Gastrocnemius medialis (tissue), 4 donors: ENCODE results near the gene ALDH2. TPM values are rescaled to one million over a fixed set of nuclear protein-coding genes. Genes with fewer than 3 reads are reported as not detected.
"Not testable (repeated sequence)": the region's sequence is repeated elsewhere in the genome, so short reads cannot be mapped to it uniquely, and the experiment has no call there.

Experiments
- ATAC-seq, 2 donors: fragments of 150-250 bp; one replicate each; pipeline ENCODE4 v1.9.1; 2016
- DNase-seq, 2 donors: peaks; one replicate each; pipeline ENCODE4 v3.0.0-alpha.2; 2019
- H3K27ac ChIP-seq, 4 donors: fragments of 200-600 bp; sonication (generic); 1 replicate in 1 of 4; 2 replicates in 3 of 4; pipeline ENCODE4 v1.5.1; 2016 to 2018; ENCODE audit warnings: mild to moderate bottlenecking in 2 of 4, moderate library complexity in 1 of 4
- H3K27me3 ChIP-seq, 3 donors: fragments of 200-600 bp; sonication (generic) in 2 of 3; 1 replicate in 1 of 3; 2 replicates in 2 of 3; pipeline versions ENCODE4 v1.5.1 to v1.6.0; 2016 to 2019; ENCODE audit warnings: mild to moderate bottlenecking in 1 of 3, moderate library complexity in 1 of 3
- H3K36me3 ChIP-seq, 2 donors: fragments of 200-600 bp; sonication (generic) in 1 of 2; one replicate each; pipeline ENCODE4 v1.5.1; 2017 to 2018
- H3K4me1 ChIP-seq, 2 donors: fragments of 200-600 bp; sonication (generic) in 1 of 2; one replicate each; pipeline ENCODE4 v1.5.1; 2016 to 2017; ENCODE audit warnings: mild to moderate bottlenecking in 2 of 2
- H3K4me3 ChIP-seq, 4 donors: fragments of 200-600 bp; sonication (generic) in 3 of 4; 1 replicate in 1 of 4; 2 replicates in 3 of 4; pipeline ENCODE4 v1.5.1; 2016 to 2019; ENCODE audit warnings: mild to moderate bottlenecking in 2 of 4
- H3K9me3 ChIP-seq, 3 donors: fragments of 200-600 bp; sonication (generic) in 2 of 3; 1 replicate in 1 of 3; 2 replicates in 2 of 3; pipeline ENCODE4 v1.5.1; 2016 to 2019
- CTCF ChIP-seq, 5 experiments: fragments of 450-650 bp in 3 of 5; fragments of 200-600 bp in 2 of 5; sonication (generic) in 2 of 5; IDR thresholded peaks in 4 of 5; conservative IDR thresholded peaks in 1 of 5; 1 replicate in 4 of 5; 2 replicates in 1 of 5; pipeline ENCODE4 v1.5.1; 2016 to 2019; ENCODE audit warnings: antibody characterized with exemption in 5 of 5, mild to moderate bottlenecking in 3 of 5, moderate library complexity in 3 of 5
- POLR2A ChIP-seq, 2 donors: fragments of 450-650 bp; IDR thresholded peaks; one replicate each; pipeline ENCODE4 v1.6.1; 2017; ENCODE audit warnings: antibody characterized with exemption in 2 of 2, mild to moderate bottlenecking in 2 of 2, moderate library complexity in 2 of 2
- in situ Hi-C, 4 donors: fragments of 200-750 bp; cut with MboI; loops; one replicate each; pipeline versions ENCODE4 v1.15.0 to v1.8.0; 2017; ENCODE audit warnings: low sequenced_read_pairs in 4 of 4
- intact Hi-C: fragments of 100-400 bp; cut with DNase I; formaldehyde crosslinking; loops from one replicate; pipeline ENCODE4 v1.15.1; 2023; ENCODE audit warnings: low total_unique reads
- total RNA-seq, 4 donors: library from RNA; depleted of rRNA; stranded (reverse); fragments of >200 nt; gene quantifications; one replicate each; pipeline versions ENCODE4 v1.1.0 to v1.2.3, GENCODE V29; 2016

The ALDH2 gene
- 100 to 1,000 TPM in 1 of 4 donors, 10 to 100 TPM in 3; 70.9 to 156 (median 89.9) TPM for total RNA-seq

DNA sequence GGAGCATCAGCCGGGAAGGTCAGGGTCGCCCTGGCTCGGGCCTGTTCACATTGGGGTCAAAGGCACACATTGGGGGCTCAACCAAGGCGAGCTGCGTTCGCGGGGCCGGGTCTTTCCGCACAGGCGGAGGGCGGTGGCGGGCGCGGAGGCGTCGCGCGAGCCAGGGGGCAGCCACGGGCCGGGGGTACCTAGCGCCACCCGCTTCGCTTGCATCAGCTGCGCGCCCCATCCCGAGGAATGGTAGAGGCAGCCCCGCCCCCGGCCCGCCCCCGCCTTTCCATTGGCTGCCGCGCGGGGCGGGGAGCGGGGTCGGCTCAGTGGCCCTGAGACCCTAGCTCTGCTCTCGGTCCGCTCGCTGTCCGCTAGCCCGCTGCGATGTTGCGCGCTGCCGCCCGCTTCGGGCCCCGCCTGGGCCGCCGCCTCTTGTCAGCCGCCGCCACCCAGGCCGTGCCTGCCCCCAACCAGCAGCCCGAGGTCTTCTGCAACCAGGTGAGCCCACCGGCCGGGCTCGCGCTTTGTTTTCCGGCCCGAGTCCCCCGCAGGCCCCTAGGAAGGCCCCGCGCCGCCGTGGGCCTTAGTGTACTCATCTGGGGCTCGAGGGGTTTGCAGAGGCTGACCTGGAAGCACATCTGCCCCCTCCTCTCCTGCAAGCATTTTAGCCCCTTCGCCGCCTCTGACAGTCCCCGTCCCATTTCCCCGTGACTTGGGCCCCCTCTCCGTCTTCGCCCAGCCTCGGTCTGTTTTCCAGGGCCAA is at the start of gene ALDH2:
Gene ALDH2 (plus strand): TSS at position 326 of the 754 bp plus-strand sequence. CDS start 50 bp downstream, at position 376.
- H3K27me3 ChIP-seq = no peaks in the 10 kb centered on the region
- H3K9me3 ChIP-seq = no peaks in the 10 kb centered on the region
- in situ Hi-C loops (no loop called here), intact Hi-C loops (loop anchor here (2.0 kb wide), 1 partner anchor 360 kb away; no protein-coding TSS in a partner anchor)
- H3K27ac ChIP-seq = peak within 1 kb of the TSS; percentile 81 to 87 (median 84)
- ATAC-seq = peak; percentile 82 to 84
- peak; percentile 45 to 55 for DNase-seq
- no peaks in the 10 kb centered on the region for H3K36me3 ChIP-seq
- TF ChIP-seq CTCF (IDR thresholded peaks at IDR 0.05 in 4 of 5, conservative IDR thresholded peaks at IDR 0.05 in 1 of 5) (no peak), POLR2A (IDR thresholded peaks at IDR 0.05) (peak; percentile 69 to 85)
- H3K4me1 ChIP-seq = peaks cover 6 to 24% of the 10 kb centered on the region in 2 donors
- H3K4me3 ChIP-seq = peak within 1 kb of the TSS; percentile 85 to 95 (median 92)

DNA sequence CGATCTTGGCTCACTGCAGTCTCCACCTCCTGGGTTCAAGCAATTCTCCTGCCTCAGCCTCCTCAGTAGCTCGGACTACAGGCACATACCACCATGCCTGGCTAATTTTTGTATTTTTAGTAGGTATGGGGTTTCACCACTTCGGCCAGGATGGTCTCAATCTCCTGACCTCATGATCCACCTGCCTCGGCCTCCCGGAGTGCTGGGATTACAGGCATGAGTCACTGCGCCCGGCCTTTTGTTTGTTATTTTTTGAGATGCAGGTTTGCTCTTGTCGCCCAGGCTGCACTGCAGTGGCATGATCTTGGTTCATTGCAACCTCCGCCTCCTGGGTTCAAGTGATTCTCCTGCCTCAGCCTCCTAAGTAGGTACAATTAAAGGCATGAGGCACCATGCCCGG is 47.4 kb upstream of the ALDH2 start:
- peak; percentile 33 to 37 for ATAC-seq
- Histone ChIP-seq H3K36me3 (peaks cover 0 to 27% of the 10 kb centered on the region in 2 donors), H3K27ac (peak overlapping the region in 3 of 4 donors; percentile 33 to 76 (median 61))
- H3K9me3 ChIP-seq, H3K4me3 ChIP-seq, H3K4me1 ChIP-seq, H3K27me3 ChIP-seq, in situ Hi-C loops, intact Hi-C loops: not testable (repeated sequence)
- DNase-seq = peak in 1 of 2 donors; percentile 53

DNA sequence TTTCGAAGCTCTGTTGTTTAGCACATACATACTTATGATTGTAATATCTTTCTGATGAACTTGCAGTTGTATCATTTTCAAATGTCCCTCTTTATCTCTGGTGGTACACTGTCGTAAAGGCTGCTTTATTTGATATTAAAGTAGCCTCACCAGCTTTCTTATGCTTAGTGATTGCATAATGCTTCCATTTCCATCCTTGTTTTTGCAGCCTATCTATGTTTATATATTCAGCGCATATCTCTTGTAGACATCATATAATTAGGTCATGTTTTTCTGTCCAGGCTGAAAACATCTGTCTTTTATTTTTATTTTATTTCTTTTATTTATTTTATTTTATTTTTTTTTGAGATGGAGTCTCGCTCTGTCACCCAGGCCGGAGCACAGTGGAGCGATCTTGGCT is 46.3 kb upstream of the ALDH2 start:
- Histone ChIP-seq H3K4me3 (no peak overlapping the region), H3K36me3 (peaks cover 0 to 27% of the 10 kb centered on the region in 2 donors), H3K9me3 (no peaks in the 10 kb centered on the region), H3K27me3 (no peaks in the 10 kb centered on the region), H3K4me1 (no peaks in the 10 kb centered on the region), H3K27ac (no peak overlapping the region)
- ATAC-seq (no peak), DNase-seq (no peak)
- intact Hi-C loops = no loop called here
- in situ Hi-C loops = no loop called here
- no peak for TF ChIP-seq CTCF (IDR thresholded peaks at IDR 0.05 in 4 of 5, conservative IDR thresholded peaks at IDR 0.05 in 1 of 5)
- TF ChIP-seq POLR2A (IDR thresholded peaks at IDR 0.05) = no peak

DNA sequence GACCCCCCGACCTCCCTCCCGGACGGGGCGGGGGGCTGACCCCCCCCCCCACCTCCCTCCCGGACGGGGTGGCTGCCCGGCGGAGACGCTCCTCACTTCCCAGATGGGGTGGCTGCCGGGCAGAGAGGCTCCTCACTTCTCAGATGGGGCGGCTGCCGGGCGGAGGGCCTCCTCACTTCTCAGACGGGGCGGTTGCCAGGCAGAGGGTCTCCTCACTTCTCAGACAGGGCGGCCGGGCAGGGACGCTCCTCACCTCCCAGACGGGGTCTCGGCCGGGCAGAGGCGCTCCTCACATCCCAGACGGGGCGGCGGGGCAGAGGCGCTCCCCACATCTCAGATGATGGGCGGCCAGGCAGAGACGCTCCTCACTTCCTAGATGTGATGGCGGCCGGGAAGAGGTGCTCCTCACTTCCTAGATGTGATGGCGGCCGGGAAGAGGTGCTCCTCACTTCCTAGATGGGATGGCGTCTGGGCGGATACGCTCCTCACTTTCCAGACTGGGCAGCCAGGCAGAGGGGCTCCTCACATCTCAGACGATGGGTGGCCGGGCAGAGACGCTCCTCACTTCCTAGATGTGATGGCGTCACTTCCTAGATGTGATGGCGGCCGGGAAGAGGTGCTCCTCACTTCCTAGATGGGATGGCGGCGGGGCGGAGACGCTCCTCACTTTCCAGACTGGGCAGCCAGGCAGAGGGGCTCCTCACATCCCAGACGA is 42.9 kb upstream of the ALDH2 start:
- in situ Hi-C loops, H3K27me3 ChIP-seq, DNase-seq, H3K4me3 ChIP-seq, H3K27ac ChIP-seq, H3K9me3 ChIP-seq, H3K4me1 ChIP-seq, ATAC-seq, intact Hi-C loops: not testable (repeated sequence)
- peaks cover 0 to 33% of the 10 kb centered on the region in 2 donors for H3K36me3 ChIP-seq

- no peaks in the 10 kb centered on the region for H3K9me3 ChIP-seq
- intact Hi-C loops = no loop called here
- DNase-seq (no peak), ATAC-seq (no peak)
- peaks cover 0 to 38% of the 10 kb centered on the region in 2 donors for H3K36me3 ChIP-seq
- in situ Hi-C loops = no loop called here
- H3K27me3 ChIP-seq = no peaks in the 10 kb centered on the region
- H3K4me3 ChIP-seq = no peak overlapping the region
- H3K27ac ChIP-seq = no peak overlapping the region
- no peaks in the 10 kb centered on the region for H3K4me1 ChIP-seq
- no peak for TF ChIP-seq POLR2A (IDR thresholded peaks at IDR 0.05)
- no peak for TF ChIP-seq CTCF (IDR thresholded peaks at IDR 0.05 in 4 of 5, conservative IDR thresholded peaks at IDR 0.05 in 1 of 5)
Observed at GRCh38 chr12:111728795-111729194, 37.9 kb upstream of the ALDH2 start.
